Psoas muscle (tissue), 8 donors: Measurements from ENCODE around the gene CD300C. TPM values are rescaled to one million over a fixed set of nuclear protein-coding genes. Genes with fewer than 3 reads are reported as not detected.
"Not testable (repeated sequence)": the region's sequence is repeated elsewhere in the genome, so short reads cannot be mapped to it uniquely, and the experiment has no call there.

Experiments used
- ATAC-seq, 4 donors: fragments of 200-7000 bp; cut with Tn5 transposase; one replicate each; pipeline ENCODE4 v1.9.1; 2020; ENCODE audit warnings: moderate library complexity in 3 of 4, mild to moderate bottlenecking in 2 of 4
- DNase-seq, 2 donors: peaks; one replicate each; pipeline ENCODE4 v3.0.0-alpha.2; 2020
- H3K27ac ChIP-seq: fragments of 200-600 bp; one replicate; pipeline ENCODE4 v1.8.0; 2022
- H3K27me3 ChIP-seq, 3 donors: fragments of 200-600 bp in 1 of 3; one replicate each; pipeline versions ENCODE4 v1.6.1 to v1.8.0; 2013 to 2022; ENCODE audit warnings: low read length in 2 of 3, mild to moderate bottlenecking in 2 of 3, moderate library complexity in 1 of 3; ENCODE audit not compliant: insufficient read depth in 3 of 3
- H3K36me3 ChIP-seq, 2 donors: fragments of 200-600 bp in 1 of 2; one replicate each; pipeline versions ENCODE4 v1.6.1 to v1.8.0; 2013 to 2022; ENCODE audit warnings: low read depth in 1 of 2, mild to moderate bottlenecking in 1 of 2, moderate library complexity in 1 of 2; ENCODE audit not compliant: insufficient read depth in 1 of 2
- H3K4me1 ChIP-seq: fragments of 200-600 bp; one replicate; pipeline ENCODE4 v1.8.0; 2022
- H3K4me3 ChIP-seq: fragments of 200-600 bp; one replicate; pipeline ENCODE4 v1.8.0; 2022; ENCODE audit warnings: mild to moderate bottlenecking
- H3K9me3 ChIP-seq: fragments of 200-600 bp; one replicate; pipeline ENCODE4 v1.8.0; 2022
- WGBS, 3 donors: extraction: QIAGEN DNeasy Blood & Tissue Kit; methylation state at CpG; one replicate each; pipeline versions ENCODE4 v1.1.6 to v1.1.7; 2013; 5-methylcytosine and 5-hydroxymethylcytosine counted together
- intact Hi-C, 2 donors: fragments of 100-400 bp; cut with DNase I; formaldehyde crosslinking; loops; one replicate each; pipeline versions ENCODE4 v1.11.0 to v1.14.2; 2022
- polyA plus RNA-seq, 3 donors: library from polyadenylated mRNA; stranded (reverse); fragments of 200-250 nt; gene quantifications; one replicate each; pipeline ENCODE4 v1.2.3, GENCODE V29; 2013
- total RNA-seq, 4 donors: library from RNA; stranded (reverse); fragmentation: NEBNext Ultra II Directional in 2 of 4; extraction: Animal tissue kit (Norgen Biotek cat#: 25700) in 2 of 4; gene quantifications; one replicate each; pipeline versions ENCODE4 v1.2.1 to v1.2.4, GENCODE V29; 2021 to 2023
- TF ChIP-seq, protein P1 (sequence below): fragments of 200-600 bp; IDR thresholded peaks from one replicate; pipeline ENCODE4 v1.8.0; 2022; ENCODE audit warnings: antibody characterized with exemption
- donor health status: healthy with polysubstance abuse.
- donor health status: DM: no; HTN: no; CAD: no; lungs with moderate emphysema.
- donor health status: Bipolar disorder and iron deficiency.
- donor health status: healthy.
- donor health status: DM: yes; HTN: yes; CAD: no.
- donor health status: DM: no; HTN: no; CAD: no.
- donor health status: DM: no; HTN: no; CAD: no.
- donor health status: DM: yes; HTN: yes; CAD: no.

CD300C gene
- total and polyA plus RNA-seq, 7 donors: 0.03 to 0.44 (median 0.32) TPM

DNA sequence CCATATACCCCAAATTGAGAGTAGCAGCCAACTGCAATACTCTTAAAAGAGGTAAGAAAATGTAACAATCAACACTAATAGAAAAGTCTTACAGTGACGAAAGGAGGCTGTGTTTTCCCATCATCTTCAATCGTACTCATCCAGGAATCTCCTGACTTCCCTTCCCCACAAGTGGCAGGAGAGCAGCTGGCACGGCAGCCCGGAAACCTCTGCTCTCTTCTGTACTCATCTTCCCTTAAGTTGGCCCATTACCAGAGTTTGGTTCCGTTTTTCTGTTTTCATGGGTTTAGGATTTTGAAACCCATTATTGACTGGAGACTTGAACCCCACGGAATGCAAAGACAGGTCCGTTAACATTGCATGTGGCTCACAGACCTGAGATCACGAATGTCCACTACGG, 33.1 kb upstream of the CD300C start:
- Histone ChIP-seq H3K4me3 (no peak overlapping the region), H3K27me3 (peaks cover 0 to 7% (median 0%) of the 10 kb centered on the region in 3 donors), H3K9me3 (no peaks in the 10 kb centered on the region), H3K36me3 (no peaks in the 10 kb centered on the region), H3K4me1 (no peaks in the 10 kb centered on the region), H3K27ac (no peak overlapping the region)
- intact Hi-C loops: no loop called here
- TF ChIP-seq, protein P1, sequence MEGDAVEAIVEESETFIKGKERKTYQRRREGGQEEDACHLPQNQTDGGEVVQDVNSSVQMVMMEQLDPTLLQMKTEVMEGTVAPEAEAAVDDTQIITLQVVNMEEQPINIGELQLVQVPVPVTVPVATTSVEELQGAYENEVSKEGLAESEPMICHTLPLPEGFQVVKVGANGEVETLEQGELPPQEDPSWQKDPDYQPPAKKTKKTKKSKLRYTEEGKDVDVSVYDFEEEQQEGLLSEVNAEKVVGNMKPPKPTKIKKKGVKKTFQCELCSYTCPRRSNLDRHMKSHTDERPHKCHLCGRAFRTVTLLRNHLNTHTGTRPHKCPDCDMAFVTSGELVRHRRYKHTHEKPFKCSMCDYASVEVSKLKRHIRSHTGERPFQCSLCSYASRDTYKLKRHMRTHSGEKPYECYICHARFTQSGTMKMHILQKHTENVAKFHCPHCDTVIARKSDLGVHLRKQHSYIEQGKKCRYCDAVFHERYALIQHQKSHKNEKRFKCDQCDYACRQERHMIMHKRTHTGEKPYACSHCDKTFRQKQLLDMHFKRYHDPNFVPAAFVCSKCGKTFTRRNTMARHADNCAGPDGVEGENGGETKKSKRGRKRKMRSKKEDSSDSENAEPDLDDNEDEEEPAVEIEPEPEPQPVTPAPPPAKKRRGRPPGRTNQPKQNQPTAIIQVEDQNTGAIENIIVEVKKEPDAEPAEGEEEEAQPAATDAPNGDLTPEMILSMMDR: no peak
- 63 to 73% (median 73%) methylated on average over 9 of the region's 9 CpGs for WGBS, 3 donors
- DNase-seq (no peak), ATAC-seq (no peak)

GRCh38 chr17:74574489-74575142, 28.7 kb upstream of the CD300C start:
- Histone ChIP-seq H3K36me3 (no peaks in the 10 kb centered on the region), H3K9me3 (no peaks in the 10 kb centered on the region), H3K4me3 (no peak overlapping the region), H3K27ac (no peak overlapping the region), H3K4me1 (no peaks in the 10 kb centered on the region), H3K27me3 (peaks cover 0 to 7% (median 0%) of the 10 kb centered on the region in 3 donors)
- no peak for DNase-seq
- no peak for ATAC-seq
- WGBS, 3 donors: 37 to 44% (median 38%) methylated on average over 5 of the region's 5 CpGs
- TF ChIP-seq, protein P1: no peak
- intact Hi-C loops: no loop called here

- H3K27me3 ChIP-seq, H3K9me3 ChIP-seq, H3K27ac ChIP-seq, ATAC-seq, H3K4me3 ChIP-seq, H3K4me1 ChIP-seq, intact Hi-C loops, DNase-seq, H3K36me3 ChIP-seq: not testable (repeated sequence)
These were observed 27.7 kb upstream of the CD300C start for GRCh38 chr17:74573635-74574034.

DNA sequence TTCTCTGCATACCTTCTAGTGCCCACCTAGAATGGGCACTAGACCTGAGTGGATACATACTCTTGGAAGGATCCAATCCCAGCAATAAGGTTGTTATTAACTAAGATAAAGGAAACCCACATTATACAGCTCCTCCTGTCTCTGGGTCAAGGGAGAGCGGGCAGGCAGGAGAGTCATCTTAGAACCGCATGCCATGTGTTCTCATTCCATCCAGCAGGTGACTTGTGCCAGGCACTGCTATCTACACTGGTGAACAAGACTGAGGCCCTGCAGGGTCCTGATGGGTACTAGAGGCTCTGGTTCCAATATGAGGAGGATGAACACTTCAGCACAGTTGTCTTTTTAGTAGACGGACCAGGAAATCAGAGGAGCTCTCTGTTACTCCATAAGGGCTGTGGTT, 27.3 kb upstream of the CD300C start:
- WGBS, 3 donors: 77 to 86% (median 77%) methylated on average over 3 of the region's 3 CpGs
- Histone ChIP-seq H3K27me3 (peaks cover 0 to 5% (median 0%) of the 10 kb centered on the region in 3 donors), H3K27ac (no peak overlapping the region), H3K36me3 (no peaks in the 10 kb centered on the region), H3K4me1 (no peaks in the 10 kb centered on the region), H3K4me3 (no peak overlapping the region), H3K9me3 (no peaks in the 10 kb centered on the region)
- TF ChIP-seq, protein P1: no peak
- intact Hi-C loops: no loop called here
- ATAC-seq: no peak
- DNase-seq: no peak

- ATAC-seq: no peak
- Histone ChIP-seq H3K27me3 (no peaks in the 10 kb centered on the region), H3K4me1 (no peaks in the 10 kb centered on the region), H3K36me3 (no peaks in the 10 kb centered on the region), H3K9me3 (no peaks in the 10 kb centered on the region), H3K27ac (no peak overlapping the region), H3K4me3 (no peak overlapping the region)
- no peak for DNase-seq
- WGBS, 3 donors: 89 to 95% (median 90%) methylated on average over 4 of the region's 4 CpGs
- TF ChIP-seq, protein P1: no peak
- intact Hi-C loops: loop anchor here in 1 of 2 donors (1.0 kb wide), 1 partner anchor 29 kb away; no protein-coding TSS in a partner anchor
These were observed 25.8 kb upstream of the CD300C start for GRCh38 chr17:74571621-74572270.
